ENCODE results near the gene MAML2.
"Not testable (repeated sequence)": the region's sequence is repeated elsewhere in the genome, so short reads cannot be mapped to it uniquely, and the experiment has no call there.

Gene MAML2

DNA sequence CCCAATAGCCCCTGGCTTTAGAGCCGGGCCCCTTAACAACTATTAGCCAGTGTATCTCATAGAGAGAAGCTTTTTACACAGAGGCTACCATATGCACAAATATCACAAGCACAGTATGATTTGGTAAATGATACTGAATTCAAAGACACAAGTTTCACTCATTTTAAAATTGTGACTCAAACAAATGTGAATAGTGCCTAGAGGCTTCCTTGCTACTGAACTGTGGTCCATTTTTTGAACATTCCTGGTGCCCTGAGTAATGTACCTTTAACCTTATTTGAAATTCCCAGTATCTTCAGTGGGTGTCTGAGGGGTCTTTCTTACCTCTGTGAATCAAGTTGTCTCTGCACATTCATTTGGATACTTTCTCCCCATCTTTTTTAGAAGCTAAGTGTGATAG lies 156.2 kb downstream of the MAML2 start:
- no peak for DNase-seq (ENCODE audit: low read depth in 2 of 2)

DNA sequence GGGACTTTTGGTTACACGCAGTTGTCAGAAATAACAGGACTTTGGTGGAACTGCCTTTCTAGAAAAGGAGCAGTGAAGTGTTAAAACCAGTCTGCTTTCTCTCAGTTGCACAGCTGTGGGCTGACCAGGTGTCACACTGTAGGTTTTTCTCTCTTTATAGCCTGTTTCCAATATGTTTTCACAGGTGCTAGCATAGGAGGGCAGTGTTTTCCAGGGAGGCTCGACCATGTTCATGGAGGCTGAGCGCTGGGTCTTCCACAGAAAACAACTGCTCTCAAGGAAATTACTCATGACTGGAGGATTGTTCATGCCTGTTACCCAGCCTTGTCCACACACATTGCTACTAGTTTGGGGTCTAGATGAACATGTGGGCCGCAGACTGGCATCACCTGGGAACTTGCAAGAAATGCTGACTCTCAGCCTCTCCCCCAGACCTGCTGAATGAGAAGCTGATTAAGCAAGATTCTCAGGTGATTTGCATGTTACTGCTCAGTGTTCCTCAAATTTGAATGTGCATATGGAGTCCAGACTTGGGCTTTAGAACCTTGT lies 157.7 kb downstream of the MAML2 start:
- no peak for DNase-seq (ENCODE audit: low read depth in 2 of 2)

GRCh38 chr11:96180937-96181336 lies 162.1 kb downstream of the MAML2 start:
- DNase-seq (ENCODE audit: low read depth in 2 of 2), result not testable (repeated sequence)

GRCh38 chr11:96180341-96180740 lies 162.7 kb downstream of the MAML2 start:
- no peak for DNase-seq (ENCODE audit: low read depth in 2 of 2)

- DNase-seq (ENCODE audit: low read depth in 2 of 2), result no peak
Observed at GRCh38 chr11:96179905-96180304, 163.1 kb downstream of the MAML2 start.

- DNase-seq (ENCODE audit: low read depth in 2 of 2), result no peak
Observed at GRCh38 chr11:96178887-96179279, 164.1 kb downstream of the MAML2 start.

- no peak for DNase-seq (ENCODE audit: low read depth in 2 of 2)
Observed at GRCh38 chr11:96178049-96178886, 164.7 kb downstream of the MAML2 start.

- DNase-seq (ENCODE audit: low read depth in 2 of 2), result no peak
Observed at GRCh38 chr11:96177146-96177545, 165.8 kb downstream of the MAML2 start.

- DNase-seq (ENCODE audit: low read depth in 2 of 2), result no peak
Observed at GRCh38 chr11:96173906-96174305, 169.1 kb downstream of the MAML2 start.

DNA sequence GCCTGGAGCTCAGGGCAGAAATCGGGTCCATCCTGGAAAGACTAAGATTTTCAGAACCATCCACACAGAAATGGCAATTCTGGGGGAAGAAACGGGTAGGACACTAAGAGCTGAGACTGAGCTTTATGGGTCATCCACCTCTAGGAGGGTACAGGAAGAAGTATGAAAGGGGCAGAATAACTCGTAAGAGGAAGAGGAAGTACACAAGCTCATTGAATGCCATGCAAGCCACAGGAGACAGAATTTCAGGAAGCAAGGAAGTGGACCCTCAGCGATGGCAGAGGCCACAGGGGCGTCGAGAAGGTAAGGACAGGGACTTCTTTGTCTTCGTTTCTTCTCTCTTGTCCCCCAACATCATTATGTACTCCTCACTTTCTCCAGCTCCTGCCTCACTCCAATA lies 169.6 kb downstream of the MAML2 start:
- no peak for DNase-seq (ENCODE audit: low read depth in 2 of 2)

- DNase-seq (ENCODE audit: low read depth in 2 of 2), result no peak
Observed at GRCh38 chr11:96172604-96173003, 170.4 kb downstream of the MAML2 start.

- no peak for DNase-seq (ENCODE audit: low read depth in 2 of 2)
Observed at GRCh38 chr11:96169250-96169649, 173.7 kb downstream of the MAML2 start.

- DNase-seq (ENCODE audit: low read depth in 2 of 2), result no peak
Observed at GRCh38 chr11:96168623-96169022, 174.4 kb downstream of the MAML2 start.

- DNase-seq (ENCODE audit: low read depth in 2 of 2), result no peak
Observed at GRCh38 chr11:96167787-96168186, 175.2 kb downstream of the MAML2 start.

DNA sequence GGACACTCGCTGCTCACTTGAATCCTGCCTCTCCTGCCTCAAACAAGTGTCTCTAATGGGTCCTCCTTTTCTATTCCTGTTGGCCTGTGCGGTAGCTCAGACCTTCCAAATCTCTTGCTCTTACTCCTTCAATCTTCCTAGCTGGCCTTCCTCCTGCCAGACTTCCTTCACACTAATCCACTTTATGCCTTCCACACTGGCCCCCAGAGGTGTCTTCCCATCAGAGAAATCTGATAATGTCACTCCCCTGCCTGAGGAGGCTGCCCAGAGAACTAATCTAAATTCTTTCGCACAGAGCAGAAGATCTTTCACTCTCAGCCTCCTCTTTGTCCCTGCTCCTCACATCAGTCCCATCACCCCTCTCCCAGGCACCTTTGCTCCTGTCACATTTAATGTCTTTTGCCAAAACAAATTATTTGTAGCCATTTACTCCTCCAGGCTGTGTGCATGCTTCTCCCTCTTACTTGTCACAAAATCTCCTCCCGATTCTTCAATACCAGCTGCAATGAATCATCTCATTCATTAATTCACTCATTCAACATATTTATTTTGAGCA lies 175.7 kb downstream of the MAML2 start:
- DNase-seq (ENCODE audit: low read depth in 2 of 2), result no peak

- no peak for DNase-seq (ENCODE audit: low read depth in 2 of 2)
Observed at GRCh38 chr11:96162816-96163499, 180.0 kb downstream of the MAML2 start.

DNA sequence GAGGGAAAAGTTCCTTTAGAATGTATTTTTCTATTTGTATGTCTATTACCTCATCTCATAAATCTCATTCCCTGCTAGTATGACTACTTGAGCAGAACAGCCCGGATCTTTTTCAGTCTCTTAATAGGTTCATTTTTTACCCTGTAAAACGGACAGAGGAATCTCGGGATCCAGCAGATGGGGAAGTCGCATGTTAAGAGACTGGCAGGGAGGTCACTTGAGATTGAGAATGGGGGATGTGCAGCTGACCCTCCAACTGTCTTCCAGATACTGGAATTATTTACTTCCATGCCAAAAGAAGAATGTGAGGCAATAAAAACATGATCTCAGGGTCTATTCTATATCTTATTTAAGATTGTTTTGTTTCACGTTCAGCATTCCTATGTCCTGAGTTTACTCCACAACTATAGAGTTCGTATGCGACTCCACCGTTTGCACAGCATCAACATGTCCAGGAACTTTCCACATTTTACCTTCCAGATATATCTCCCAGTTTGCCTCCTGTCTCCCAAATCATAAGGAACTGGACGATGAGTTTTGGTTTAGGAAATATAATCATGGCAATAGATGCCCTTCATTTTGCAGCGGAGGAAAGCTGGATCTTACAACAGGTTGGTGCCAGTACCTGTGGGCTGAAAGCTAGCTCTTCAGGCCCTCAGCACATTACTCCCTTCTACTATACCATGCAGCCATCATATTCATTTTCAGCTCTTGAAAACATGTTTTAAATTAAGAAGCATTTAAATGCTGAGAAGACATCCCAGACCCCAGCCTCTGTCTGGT lies 181.5 kb downstream of the MAML2 start:
- DNase-seq (ENCODE audit: low read depth in 2 of 2), result no peak

DNA sequence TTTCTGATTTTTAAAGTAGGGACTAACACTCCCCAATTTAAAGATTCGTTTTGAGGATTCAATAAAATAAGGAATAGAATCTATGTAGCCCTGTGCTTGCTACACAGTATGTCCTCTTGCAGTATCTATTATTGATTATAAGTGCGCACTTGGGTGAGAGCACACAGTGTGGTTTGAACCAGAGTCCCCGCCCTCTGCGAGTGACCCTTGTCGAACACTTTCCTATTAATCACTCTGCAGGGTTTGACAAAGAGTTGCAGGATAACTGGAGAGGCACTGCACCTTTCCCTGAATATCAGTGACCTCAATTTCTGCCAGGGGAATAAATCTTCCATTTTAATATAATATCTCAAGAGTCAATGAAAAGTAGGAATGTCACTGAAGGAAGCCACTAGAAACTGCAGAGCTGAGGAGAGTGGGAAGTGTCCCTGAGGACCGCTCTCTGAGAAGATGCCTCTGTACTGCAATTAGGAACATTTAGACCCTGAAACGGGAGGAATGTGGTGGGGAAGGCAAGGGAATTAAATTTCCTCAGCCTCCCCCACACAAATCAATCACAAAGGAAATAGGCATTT lies 182.2 kb downstream of the MAML2 start:
- no peak for DNase-seq (ENCODE audit: low read depth in 2 of 2)

- DNase-seq (ENCODE audit: low read depth in 2 of 2), result no peak
Observed at GRCh38 chr11:96159968-96160367, 183.0 kb downstream of the MAML2 start.

DNA sequence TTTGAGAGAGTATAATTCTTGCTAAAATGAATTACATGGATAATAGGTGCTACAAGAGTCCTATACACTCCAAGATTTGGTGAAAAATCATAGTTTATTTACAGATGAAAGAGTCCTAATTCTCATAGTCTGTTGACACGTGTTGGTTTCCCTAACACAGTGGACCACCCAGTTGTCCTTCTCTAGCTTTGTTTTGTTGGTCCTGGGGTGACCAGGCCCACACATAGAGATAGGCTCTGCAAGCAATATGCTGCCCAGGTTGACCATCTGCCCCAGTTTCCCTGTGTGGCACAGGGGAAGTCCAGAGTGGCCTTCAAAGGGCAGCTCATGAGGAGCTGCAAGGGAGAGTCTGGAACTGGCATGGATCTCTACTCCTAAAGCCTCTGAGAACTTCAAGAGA lies 184.9 kb downstream of the MAML2 start:
- DNase-seq (ENCODE audit: low read depth in 2 of 2), result no peak

DNA sequence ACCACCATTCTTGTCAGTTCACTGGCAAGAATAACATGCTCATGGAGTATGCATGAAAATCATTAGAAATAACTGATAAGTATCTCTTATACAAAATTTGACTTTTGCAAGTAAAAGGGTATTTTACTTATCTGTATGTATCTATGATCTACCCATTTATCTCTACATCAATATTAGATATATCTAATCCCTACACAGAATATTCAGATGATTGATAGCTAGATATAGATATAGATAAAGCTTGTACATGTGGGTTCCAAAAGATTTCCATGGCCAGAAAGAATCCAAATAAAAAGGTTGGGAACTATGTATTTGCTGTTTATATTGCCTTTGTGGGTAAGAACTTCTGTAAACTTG lies 185.5 kb downstream of the MAML2 start:
- no peak for DNase-seq (ENCODE audit: low read depth in 2 of 2)

DNA sequence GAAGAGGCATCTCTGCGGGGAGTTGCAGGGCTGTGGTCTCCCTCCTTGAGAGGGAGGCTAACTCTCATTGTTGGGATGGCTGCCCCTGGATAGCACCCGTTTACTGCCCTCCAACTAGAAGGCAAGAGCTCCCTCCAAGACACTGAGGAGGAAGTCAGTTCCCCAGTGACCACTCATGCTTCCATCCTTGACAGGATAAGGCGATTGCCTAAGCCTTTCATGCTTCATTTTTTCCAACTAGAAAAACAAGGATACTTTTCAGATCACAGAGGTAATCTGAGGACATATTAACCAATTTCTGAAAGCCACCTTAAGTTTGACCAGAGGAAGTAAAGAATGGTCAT lies 186.6 kb downstream of the MAML2 start:
- no peak for DNase-seq (ENCODE audit: low read depth in 2 of 2)
